Stimulated activated CD4-positive, alpha-beta T cell treated with anti-CD3 and anti-CD28 coated beads, Interleukin-4, amount 100 ng/mL, for 1 hour (primary cell): ENCODE data around the gene VASH1.

Source experiments
- DNase-seq: peaks from one replicate; pipeline ENCODE4 v3.0.0-alpha.2; 2020

Gene VASH1

GRCh38 chr14:76786601-76787000 is 25.3 kb downstream of the VASH1 start:
- DNase-seq, result no peak

- DNase-seq, result no peak
These were observed 31.2 kb downstream of the VASH1 start for GRCh38 chr14:76792422-76792821.

GRCh38 chr14:76793324-76793723 is 32.1 kb downstream of the VASH1 start:
- no peak for DNase-seq

GRCh38 chr14:76793956-76794355 is 32.7 kb downstream of the VASH1 start:
- DNase-seq, result no peak

GRCh38 chr14:76806446-76806845 is 45.2 kb downstream of the VASH1 start:
- DNase-seq, result no peak

- DNase-seq, result no peak
These were observed 46.7 kb downstream of the VASH1 start for GRCh38 chr14:76808011-76808410.

- no peak for DNase-seq
These were observed 47.7 kb downstream of the VASH1 start for GRCh38 chr14:76808990-76809389.

GRCh38 chr14:76810525-76810924 is 49.3 kb downstream of the VASH1 start:
- no peak for DNase-seq

GRCh38 chr14:76810953-76811400 is 49.7 kb downstream of the VASH1 start:
- DNase-seq, result no peak

GRCh38 chr14:76811561-76811960 is 50.3 kb downstream of the VASH1 start:
- no peak for DNase-seq

- no peak for DNase-seq
These were observed 50.8 kb downstream of the VASH1 start for GRCh38 chr14:76812093-76812421.

GRCh38 chr14:76812422-76813383 is 51.4 kb downstream of the VASH1 start, which contains the start of gene ANGEL1:
ANGEL1 (minus strand) TSS chr14:76812882; CDS start chr14:76812827, 55 bp downstream.
- DNase-seq, result peak; percentile 96

- no peak for DNase-seq
These were observed 53.7 kb downstream of the VASH1 start for GRCh38 chr14:76814726-76815645.

- DNase-seq, result no peak
These were observed 59.4 kb downstream of the VASH1 start for GRCh38 chr14:76820700-76821099.

GRCh38 chr14:76826122-76826521 is 64.9 kb downstream of the VASH1 start, which contains the start of gene LRRC74A:
LRRC74A (plus strand) TSS chr14:76826408; CDS start chr14:76826698, 290 bp downstream.
- no peak for DNase-seq

GRCh38 chr14:76827696-76828296 is 66.5 kb downstream of the VASH1 start:
- no peak for DNase-seq

- DNase-seq, result no peak
These were observed 67.2 kb downstream of the VASH1 start for GRCh38 chr14:76828339-76829012.

GRCh38 chr14:76829013-76829365 is 67.7 kb downstream of the VASH1 start:
- no peak for DNase-seq

GRCh38 chr14:76829650-76830421 is 68.6 kb downstream of the VASH1 start:
- no peak for DNase-seq

GRCh38 chr14:76830556-76830955 is 69.3 kb downstream of the VASH1 start:
- no peak for DNase-seq

- DNase-seq, result no peak
These were observed 71.3 kb downstream of the VASH1 start for GRCh38 chr14:76832503-76832988.
